Measurements from ENCODE around the gene MAST4.

MAST4 gene

DNA sequence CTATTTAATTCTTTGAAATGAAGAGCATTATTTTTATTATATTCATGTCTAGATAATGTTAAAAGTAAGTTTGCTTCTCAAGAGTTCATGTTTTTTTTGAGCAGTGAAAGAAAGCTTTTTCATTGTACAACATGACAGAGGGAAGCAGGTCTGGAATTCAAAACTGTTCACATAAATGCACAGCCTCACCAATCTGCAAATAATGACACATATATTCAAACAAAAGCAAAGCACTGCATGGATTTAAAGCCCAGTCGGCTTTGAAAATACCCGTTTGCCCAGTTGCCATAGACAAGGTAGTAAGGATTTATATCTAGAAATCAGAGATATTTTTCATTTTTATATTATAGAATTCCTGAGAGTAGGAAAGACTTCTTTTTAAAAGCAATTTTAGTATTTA, 398.6 kb downstream of the MAST4 start:
- H3K27ac ChIP-seq, result no peak overlapping the region
- TF ChIP-seq, protein P1, sequence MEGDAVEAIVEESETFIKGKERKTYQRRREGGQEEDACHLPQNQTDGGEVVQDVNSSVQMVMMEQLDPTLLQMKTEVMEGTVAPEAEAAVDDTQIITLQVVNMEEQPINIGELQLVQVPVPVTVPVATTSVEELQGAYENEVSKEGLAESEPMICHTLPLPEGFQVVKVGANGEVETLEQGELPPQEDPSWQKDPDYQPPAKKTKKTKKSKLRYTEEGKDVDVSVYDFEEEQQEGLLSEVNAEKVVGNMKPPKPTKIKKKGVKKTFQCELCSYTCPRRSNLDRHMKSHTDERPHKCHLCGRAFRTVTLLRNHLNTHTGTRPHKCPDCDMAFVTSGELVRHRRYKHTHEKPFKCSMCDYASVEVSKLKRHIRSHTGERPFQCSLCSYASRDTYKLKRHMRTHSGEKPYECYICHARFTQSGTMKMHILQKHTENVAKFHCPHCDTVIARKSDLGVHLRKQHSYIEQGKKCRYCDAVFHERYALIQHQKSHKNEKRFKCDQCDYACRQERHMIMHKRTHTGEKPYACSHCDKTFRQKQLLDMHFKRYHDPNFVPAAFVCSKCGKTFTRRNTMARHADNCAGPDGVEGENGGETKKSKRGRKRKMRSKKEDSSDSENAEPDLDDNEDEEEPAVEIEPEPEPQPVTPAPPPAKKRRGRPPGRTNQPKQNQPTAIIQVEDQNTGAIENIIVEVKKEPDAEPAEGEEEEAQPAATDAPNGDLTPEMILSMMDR (conservative IDR thresholded peaks at IDR 0.05), result no peak

DNA sequence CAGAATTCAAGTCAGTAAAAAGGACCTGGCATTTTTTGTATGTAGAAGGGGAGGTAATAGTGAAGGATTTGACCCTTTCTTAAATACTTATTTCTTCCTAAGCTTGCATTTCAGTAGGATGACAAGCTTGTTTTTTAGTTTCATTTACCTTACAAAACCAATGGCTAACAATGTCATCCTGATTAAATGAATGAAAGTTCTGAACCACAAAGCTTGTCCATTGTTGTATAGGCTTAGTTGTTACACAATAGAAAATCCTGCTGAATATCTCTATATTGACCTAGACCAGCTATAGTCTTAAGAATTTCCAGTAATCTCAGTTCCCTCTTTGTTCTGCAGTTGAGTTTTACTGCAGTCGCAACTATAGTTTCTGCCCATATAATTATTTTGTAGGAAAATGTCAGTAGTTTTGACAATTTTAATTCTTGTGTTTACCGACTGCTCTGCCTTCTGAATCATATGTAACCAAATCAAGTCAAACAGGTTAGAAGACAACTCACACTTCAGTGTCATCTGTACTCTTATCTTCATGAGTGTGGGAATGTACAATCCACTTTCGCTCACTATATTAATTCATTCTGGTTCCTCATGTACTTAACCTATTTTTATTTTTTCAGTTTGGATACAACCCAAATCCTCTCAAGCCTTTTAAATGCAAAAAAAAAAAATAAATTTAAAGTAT, 404.7 kb downstream of the MAST4 start:
- TF ChIP-seq, protein P1 (conservative IDR thresholded peaks at IDR 0.05), result no peak

DNA sequence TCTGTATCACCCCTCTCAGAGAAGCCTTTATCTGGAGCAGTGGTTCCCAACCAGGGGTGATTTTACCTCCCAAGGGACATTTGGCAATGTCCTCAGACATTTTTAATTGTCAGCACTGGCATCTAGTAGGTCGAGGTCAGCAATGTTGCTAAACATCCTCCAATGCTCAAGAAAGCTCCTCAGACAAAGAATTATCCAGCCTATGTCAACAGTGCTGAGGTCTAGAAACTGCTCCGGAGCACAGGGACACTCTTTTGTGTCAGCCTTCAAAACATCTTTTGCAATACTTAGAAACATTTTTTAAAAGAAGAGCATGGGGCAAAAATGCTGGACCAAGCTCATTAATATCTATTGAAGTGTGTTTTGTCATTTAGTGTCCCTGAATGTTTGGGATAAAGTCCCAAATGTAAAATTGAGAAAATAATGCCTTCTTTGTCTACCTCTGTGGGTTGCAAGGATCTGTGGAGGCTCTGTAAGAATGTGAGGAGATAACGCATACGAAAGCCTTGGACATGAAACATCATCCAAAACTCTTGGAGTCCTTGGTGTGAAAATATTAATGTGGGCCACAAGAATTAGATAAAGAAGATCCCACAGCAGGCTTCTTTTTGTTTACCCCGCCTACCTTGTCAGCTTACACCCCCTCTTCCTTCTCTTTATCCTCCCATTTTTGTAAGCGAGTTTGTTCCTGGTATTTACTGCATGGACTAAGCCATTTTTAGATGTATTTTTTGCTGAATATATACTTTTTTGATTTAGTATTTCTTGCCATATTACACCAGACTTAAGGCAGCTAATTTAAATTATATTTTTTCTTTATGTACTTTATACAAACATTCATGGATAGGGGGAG, 406.9 kb downstream of the MAST4 start:
- TF ChIP-seq, protein P1 (conservative IDR thresholded peaks at IDR 0.05), result no peak
- peak overlapping the region; percentile 94 for H3K27ac ChIP-seq

More for the DNA sequence above, 404.7 kb downstream of the MAST4 start:
- H3K27ac ChIP-seq, result no peak overlapping the region

DNA sequence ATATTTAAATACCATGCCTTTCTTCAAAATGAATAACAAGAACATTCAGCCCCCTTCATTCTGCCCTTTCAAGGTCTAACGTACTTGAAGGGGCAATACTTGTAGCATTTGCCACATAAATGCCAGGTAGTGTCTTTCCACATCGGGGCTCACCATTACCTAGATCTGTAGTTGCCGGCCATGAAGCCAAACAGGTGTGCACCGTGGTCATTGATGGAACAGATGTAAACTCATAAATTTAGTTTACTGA, 407.4 kb downstream of the MAST4 start:
- TF ChIP-seq, protein P1 (conservative IDR thresholded peaks at IDR 0.05), result no peak
- H3K27ac ChIP-seq, result peak overlapping the region; percentile 94

DNA sequence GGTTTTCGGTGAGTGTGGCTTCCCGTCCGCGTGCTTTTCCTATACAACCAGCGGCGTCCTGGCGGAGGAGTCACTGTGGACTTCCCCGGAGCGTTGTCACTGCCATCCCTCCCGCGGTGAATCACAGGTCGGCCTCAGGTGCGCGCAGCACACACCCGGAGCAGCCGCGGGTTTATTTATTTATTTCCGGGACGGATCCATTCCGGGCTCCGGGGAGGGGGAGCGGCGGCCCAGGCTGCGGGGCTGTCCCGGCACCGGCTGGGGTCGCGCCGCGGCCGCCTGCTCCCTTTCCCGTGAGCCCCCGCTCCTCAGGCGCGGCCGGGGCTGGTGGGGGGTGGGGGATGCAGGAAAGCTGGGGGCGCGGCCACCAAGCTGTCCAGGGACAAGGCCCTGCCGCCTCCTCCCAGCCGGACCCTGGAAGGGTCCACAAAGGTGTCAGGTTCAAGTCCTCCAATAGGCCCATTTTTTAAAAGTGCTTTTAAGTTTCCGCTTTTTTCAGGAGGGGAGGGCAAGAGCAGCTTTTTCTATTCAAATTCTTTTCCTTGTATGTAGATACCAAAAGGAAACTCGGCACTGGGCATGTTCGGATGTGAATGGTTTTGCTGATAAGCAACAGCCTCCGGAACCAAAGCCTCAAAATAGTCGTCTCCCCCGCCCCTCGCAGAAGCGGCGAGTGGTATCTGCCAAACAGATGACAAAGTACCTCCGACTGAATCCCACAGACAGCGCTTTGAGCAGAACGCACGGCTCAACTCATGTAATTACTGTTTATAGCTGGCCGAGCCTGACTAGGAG, 407.9 kb downstream of the MAST4 start:
- peak overlapping the region; percentile 94 for H3K27ac ChIP-seq
- TF ChIP-seq, protein P1 (conservative IDR thresholded peaks at IDR 0.05), result peak; percentile 29

DNA sequence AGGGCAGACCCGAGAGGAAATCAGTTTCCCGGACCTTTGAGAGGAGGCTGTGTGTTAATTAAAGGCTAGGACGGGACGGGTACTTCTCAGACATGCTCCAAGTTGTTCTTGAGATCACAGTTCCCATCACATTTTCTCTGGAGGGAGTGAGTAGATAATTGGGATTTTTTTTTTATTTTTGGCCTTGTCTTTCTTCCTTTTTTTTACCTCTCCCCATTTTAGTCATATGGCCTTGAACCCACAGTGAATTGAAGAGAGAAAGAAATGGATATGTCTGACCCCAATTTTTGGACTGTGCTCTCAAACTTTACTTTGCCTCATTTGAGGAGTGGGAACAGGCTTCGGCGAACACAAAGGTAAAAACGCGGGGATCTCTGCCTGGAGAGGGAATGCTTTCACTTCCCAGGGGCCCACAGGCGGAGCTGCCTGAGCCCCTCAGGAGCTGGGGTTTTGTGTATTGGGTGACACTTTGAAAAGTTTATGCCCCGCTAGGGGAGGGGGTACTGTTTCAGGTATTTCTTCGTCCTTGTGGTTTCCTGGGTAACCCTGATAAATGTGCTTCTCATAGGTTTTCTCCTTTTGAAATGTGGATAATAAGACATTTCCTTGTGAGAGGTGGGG, 408.6 kb downstream of the MAST4 start:
- peak overlapping the region; percentile 94 for H3K27ac ChIP-seq
- TF ChIP-seq, protein P1 (conservative IDR thresholded peaks at IDR 0.05), result no peak
